C4-2B (cell line): ENCODE results near the gene KCNJ4.

Experiments used
- CTCF ChIP-seq: fragments of 450-650 bp; conservative IDR thresholded peaks from 2 replicates; pipeline ENCODE4 v1.5.1; 2017; ENCODE audit warnings: mild to moderate bottlenecking
- ZFX ChIP-seq: fragments of 450-650 bp; IDR thresholded peaks from 2 replicates; pipeline ENCODE4 v1.6.1; 2017

- TF ChIP-seq CTCF: no peak
- TF ChIP-seq ZFX: no peak
These were observed 6.0 kb upstream of the KCNJ4 start for GRCh38 chr22:38461057-38461413.
